H9 (cell line): ENCODE results near the gene DLL4. TPM values are rescaled to one million over a fixed set of nuclear protein-coding genes. Genes with fewer than 3 reads are reported as not detected.

Experiments used
- DNase-seq: peaks from one replicate; pipeline ENCODE4 v3.0.0-alpha.2; 2017
- H2AFZ ChIP-seq: one replicate; pipeline ENCODE4 v1.6.1; 2013; ENCODE audit warnings: mild to moderate bottlenecking, low read length, control low read depth, moderate library complexity
- H2AK5ac ChIP-seq: 2 replicates; pipeline ENCODE4 v1.6.1; 2013; ENCODE audit warnings: low read length, control low read depth, mixed read lengths; ENCODE audit not compliant: insufficient read length
- H2BK120ac ChIP-seq: one replicate; pipeline ENCODE4 v1.6.1; 2013; ENCODE audit warnings: low read depth, mild to moderate bottlenecking, low read length, control low read depth, inconsistent platforms; ENCODE audit not compliant: poor library complexity, severe bottlenecking
- H2BK12ac ChIP-seq: 2 replicates; pipeline ENCODE4 v1.6.1; 2013; ENCODE audit warnings: low read length, control low read depth, mixed read lengths, low read depth; ENCODE audit not compliant: insufficient read length
- H2BK15ac ChIP-seq: 2 replicates; pipeline ENCODE4 v1.6.1; 2013; ENCODE audit warnings: low read depth, low read length, control low read depth
- H2BK20ac ChIP-seq: one replicate; pipeline ENCODE4 v1.6.1; 2013; ENCODE audit warnings: low read depth, mild to moderate bottlenecking, low read length, control low read depth, inconsistent platforms; ENCODE audit not compliant: poor library complexity, severe bottlenecking
- H2BK5ac ChIP-seq: 2 replicates; pipeline ENCODE4 v1.6.1; 2013; ENCODE audit warnings: low read length, control low read depth, mixed read lengths; ENCODE audit not compliant: insufficient read length
- H3K14ac ChIP-seq: 2 replicates; pipeline ENCODE4 v1.6.1; 2013; ENCODE audit warnings: low read length, control low read depth; ENCODE audit not compliant: insufficient read depth
- H3K18ac ChIP-seq: 2 replicates; pipeline ENCODE4 v1.6.1; 2013; ENCODE audit warnings: low read depth, mild to moderate bottlenecking, mixed read lengths, low read length, control low read depth; ENCODE audit not compliant: insufficient read length
- H3K23ac ChIP-seq: 2 replicates; pipeline ENCODE4 v1.6.1; 2013; ENCODE audit warnings: low read length, control low read depth, mixed read lengths, low read depth; ENCODE audit not compliant: insufficient read length
- H3K23me2 ChIP-seq: 2 replicates; pipeline ENCODE4 v1.6.1; 2013; ENCODE audit warnings: low read depth, mild to moderate bottlenecking, mixed read lengths, low read length, control low read depth; ENCODE audit not compliant: insufficient read length, poor library complexity, severe bottlenecking
- H3K27ac ChIP-seq: 2 replicates; pipeline ENCODE4 v1.5.1; 2013; ENCODE audit warnings: low read length, control low read depth, mixed read lengths, low read depth; ENCODE audit not compliant: insufficient read length
- H3K27me3 ChIP-seq: 2 replicates; pipeline ENCODE4 v1.6.1; 2013; ENCODE audit warnings: low read length, control low read depth, inconsistent platforms; ENCODE audit not compliant: insufficient read depth
- H3K4ac ChIP-seq: 2 replicates; pipeline ENCODE4 v1.6.1; 2013; ENCODE audit warnings: low read depth, mild to moderate bottlenecking, control low read depth, inconsistent platforms, low read length, moderate library complexity
- H3K4me1 ChIP-seq: 2 replicates; pipeline ENCODE4 v1.6.1; 2013; ENCODE audit warnings: low read length, control low read depth, inconsistent platforms; ENCODE audit not compliant: insufficient read depth
- H3K4me2 ChIP-seq: 2 replicates; pipeline ENCODE4 v1.6.1; 2013; ENCODE audit warnings: low read length, control low read depth, mixed read lengths; ENCODE audit not compliant: insufficient read length, insufficient read depth
- H3K56ac ChIP-seq: 2 replicates; pipeline ENCODE4 v1.6.1; 2013; ENCODE audit warnings: low read depth, mild to moderate bottlenecking, mixed read lengths, low read length, control low read depth; ENCODE audit not compliant: insufficient read length
- H3K79me1 ChIP-seq: 2 replicates; pipeline ENCODE4 v1.6.1; 2013; ENCODE audit warnings: low read depth, mild to moderate bottlenecking, moderate library complexity, low read length, control low read depth, inconsistent platforms; ENCODE audit not compliant: insufficient read depth, poor library complexity, severe bottlenecking
- H3K79me2 ChIP-seq: 2 replicates; pipeline ENCODE4 v1.6.1; 2013; ENCODE audit warnings: low read length, control low read depth, inconsistent platforms; ENCODE audit not compliant: insufficient read depth
- H3K9ac ChIP-seq: 2 replicates; pipeline ENCODE4 v1.6.1; 2013; ENCODE audit warnings: low read length, control low read depth, mixed read lengths; ENCODE audit not compliant: insufficient read length; ENCODE audit errors: extremely low read depth
- H3K9me3 ChIP-seq: one replicate; pipeline ENCODE4 v1.6.1; 2013; ENCODE audit warnings: low read depth, low read length, inconsistent platforms; ENCODE audit not compliant: control insufficient read depth
- H3T11ph ChIP-seq: one replicate; pipeline ENCODE4 v1.6.1; 2013; ENCODE audit warnings: mild to moderate bottlenecking, low read length, control low read depth, inconsistent platforms
- H4K20me1 ChIP-seq: one replicate; pipeline ENCODE4 v1.6.1; 2013; ENCODE audit not compliant: control insufficient read depth, insufficient read length, insufficient read depth
- H4K5ac ChIP-seq: 2 replicates; pipeline ENCODE4 v1.6.1; 2013; ENCODE audit warnings: low read depth, mild to moderate bottlenecking, mixed read lengths, low read length, control low read depth; ENCODE audit not compliant: insufficient read length
- H4K8ac ChIP-seq: replicated peaks from 2 replicates; pipeline ENCODE4 v1.6.1; 2013; ENCODE audit warnings: low read length, control low read depth, mixed read lengths, low read depth; ENCODE audit not compliant: insufficient read length
- H4K91ac ChIP-seq: 2 replicates; pipeline ENCODE4 v1.6.1; 2013; ENCODE audit warnings: low read depth, mild to moderate bottlenecking, moderate library complexity, mixed read lengths, low read length, control low read depth; ENCODE audit not compliant: insufficient read length
- H3K27ac Mint-ChIP-seq, 3 experiments: 2 replicates in 2 of 3; 3 replicates in 1 of 3; pipeline ENCODE4 v1.8.0; 2020 to 2021; ENCODE audit warnings: mixed read lengths in 3 of 3, mild to moderate bottlenecking in 1 of 3, moderate library complexity in 1 of 3
- H3K27me3 Mint-ChIP-seq: 2 replicates; pipeline ENCODE4 v1.8.0; 2021; ENCODE audit warnings: low read depth, mild to moderate bottlenecking, moderate library complexity, mixed read lengths
- H3K36me3 Mint-ChIP-seq, 3 experiments: 2 replicates in 2 of 3; 3 replicates in 1 of 3; pipeline ENCODE4 v1.8.0; 2020 to 2021; ENCODE audit warnings: low read depth in 3 of 3, mixed read lengths in 3 of 3; ENCODE audit not compliant: insufficient read depth in 1 of 3
- H3K4me1 Mint-ChIP-seq, 2 experiments: 2 replicates each; pipeline ENCODE4 v1.8.0; 2020; ENCODE audit warnings: mixed read lengths in 2 of 2
- H3K4me3 Mint-ChIP-seq, 2 experiments: 2 replicates in 1 of 2; 3 replicates in 1 of 2; pipeline ENCODE4 v1.8.0; 2020 to 2021; ENCODE audit warnings: mild to moderate bottlenecking in 2 of 2, mixed read lengths in 2 of 2, moderate library complexity in 1 of 2
- H3K9me3 Mint-ChIP-seq, 2 experiments: 2 replicates in 1 of 2; 3 replicates in 1 of 2; pipeline ENCODE4 v1.8.0; 2020; ENCODE audit warnings: mild to moderate bottlenecking in 2 of 2, mixed read lengths in 2 of 2, moderate library complexity in 1 of 2
- CTCF ChIP-seq: fragments of 200-600 bp; sonication (generic); conservative IDR thresholded peaks from 3 replicates; pipeline ENCODE4 v1.8.0; 2021; ENCODE audit warnings: antibody characterized with exemption, mild to moderate bottlenecking
- WGBS: extraction: QIAGEN DNeasy Blood & Tissue Kit; methylation state at CpG from one replicate; pipeline ENCODE4 v1.1.7; 2013; ENCODE audit warnings: missing lambda C conversion rate, low lambda C conversion rate, mixed read lengths; ENCODE audit not compliant: insufficient read length; ENCODE audit errors: extremely low coverage; 5-methylcytosine and 5-hydroxymethylcytosine counted together
- total RNA-seq: library from RNA; stranded (reverse); gene quantifications from 2 replicates; pipeline ENCODE4 v1.2.1, GENCODE V29; 2021

Gene DLL4
- total RNA-seq, 1 experiment from 2014 or later: 0.28 TPM

DNA sequence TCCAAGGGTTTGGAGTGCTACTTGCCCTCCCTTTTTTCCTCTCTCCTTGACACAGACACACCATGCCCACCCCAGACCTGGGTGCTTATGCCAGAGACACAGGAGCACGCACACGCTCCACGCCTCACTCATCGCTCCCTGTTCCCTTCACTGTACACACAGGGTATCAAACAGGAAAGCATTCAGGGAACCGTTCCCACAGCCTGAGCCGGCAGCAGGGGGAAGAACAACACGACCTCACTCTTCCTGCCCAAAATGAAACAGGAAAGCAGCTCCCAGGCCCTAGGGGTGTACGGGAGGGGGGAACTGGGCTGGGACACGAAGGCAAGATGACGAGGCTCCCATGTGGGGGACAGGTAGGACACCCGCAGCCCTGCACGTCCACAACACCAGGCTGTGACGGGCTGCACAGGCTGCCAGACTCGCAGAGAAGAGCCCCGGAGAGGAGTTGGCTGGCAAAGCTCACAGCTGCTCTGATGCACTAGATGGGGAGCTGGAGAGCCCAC, 11.2 kb downstream of the DLL4 start:
- H2BK20ac ChIP-seq: no peak overlapping the region
- no peaks in the 10 kb centered on the region for H3K9me3 Mint-ChIP-seq
- no peak overlapping the region for H2BK120ac ChIP-seq
- no peaks in the 10 kb centered on the region for H3K9me3 ChIP-seq
- no peaks in the 10 kb centered on the region for H3K36me3 Mint-ChIP-seq
- H4K20me1 ChIP-seq: no peaks in the 10 kb centered on the region
- no peak overlapping the region for H2AK5ac ChIP-seq
- peak overlapping the region; percentile 11 for H3K18ac ChIP-seq
- no peaks in the 10 kb centered on the region; the same call in 1 of the 2 replicates for H3K27me3 ChIP-seq
- no peak for TF ChIP-seq CTCF
- no peak overlapping the region for H2BK15ac ChIP-seq
- no peaks in the 10 kb centered on the region for H3K4me1 ChIP-seq
- no peak overlapping the region for H3K9ac ChIP-seq
- no peak overlapping the region for H3K27ac ChIP-seq
- peaks cover 8% of the 10 kb centered on the region for H3K23me2 ChIP-seq
- H3K79me2 ChIP-seq: no peaks in the 10 kb centered on the region
- H3K56ac ChIP-seq: no peak overlapping the region
- H4K91ac ChIP-seq: no peak overlapping the region
- no peak overlapping the region for H3T11ph ChIP-seq
- peak overlapping the region in 1 of 2 experiments; percentile 27; a peak in 3 of 5 replicates for H3K4me3 Mint-ChIP-seq
- H3K4ac ChIP-seq: no peak overlapping the region
- peaks cover 77% of the 10 kb centered on the region for H3K27me3 Mint-ChIP-seq
- WGBS: no CpG with 5 or more reads among the region's 15 CpGs
- no peak overlapping the region for H3K4me2 ChIP-seq
- H2AFZ ChIP-seq: no peak overlapping the region
- DNase-seq: no peak
- no peaks in the 10 kb centered on the region for H3K79me1 ChIP-seq
- H2BK5ac ChIP-seq: no peak overlapping the region
- no peak overlapping the region for H4K5ac ChIP-seq
- no peak overlapping the region for H2BK12ac ChIP-seq
- no peak overlapping the region for H4K8ac ChIP-seq
- H3K23ac ChIP-seq: no peak overlapping the region
- H3K4me1 Mint-ChIP-seq: peaks cover 26 to 30% of the 10 kb centered on the region in 2 experiments
- H3K27ac Mint-ChIP-seq: no peak overlapping the region
- no peak overlapping the region; the same call in 1 of the 2 replicates for H3K14ac ChIP-seq
